IPS-11a (cell line): Measurements from ENCODE around the gene MRPL14.
A peak's percentile ranks its signal among the peaks of the same experiment; 100 is the strongest.

Source experiments
- H3K4me3 ChIP-seq: one replicate; pipeline ENCODE4 v1.5.1; 2013; ENCODE audit warnings: low read depth, low read length, control low read depth

The MRPL14 gene

GRCh38 chr6:44126320-44127149 lies 717 bp downstream of the MRPL14 start:
- peak overlapping the region; percentile 73 for H3K4me3 ChIP-seq

DNA sequence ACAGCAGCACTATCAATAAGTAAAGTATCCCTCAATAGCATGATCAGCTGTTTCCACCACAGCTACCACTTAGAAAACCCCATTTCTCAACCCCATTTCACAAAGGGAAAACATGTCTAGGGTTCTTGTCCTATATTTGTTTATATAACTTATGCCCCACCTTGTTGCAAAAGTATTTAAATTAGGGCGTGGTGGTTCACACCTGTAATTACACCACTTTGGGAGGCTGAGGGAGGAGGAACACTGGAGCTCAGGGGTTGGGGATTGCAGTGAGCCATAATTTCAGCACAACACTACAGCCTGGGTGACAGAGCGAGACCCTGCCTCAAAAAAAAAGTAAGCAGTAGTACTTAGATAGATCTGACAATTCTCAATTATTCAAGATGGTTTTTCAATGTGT lies 3.7 kb downstream of the MRPL14 start:
- no peak overlapping the region for H3K4me3 ChIP-seq

- H3K4me3 ChIP-seq: no peak overlapping the region
Measured at GRCh38 chr6:44122801-44123200, 4.5 kb downstream of the MRPL14 start.

DNA sequence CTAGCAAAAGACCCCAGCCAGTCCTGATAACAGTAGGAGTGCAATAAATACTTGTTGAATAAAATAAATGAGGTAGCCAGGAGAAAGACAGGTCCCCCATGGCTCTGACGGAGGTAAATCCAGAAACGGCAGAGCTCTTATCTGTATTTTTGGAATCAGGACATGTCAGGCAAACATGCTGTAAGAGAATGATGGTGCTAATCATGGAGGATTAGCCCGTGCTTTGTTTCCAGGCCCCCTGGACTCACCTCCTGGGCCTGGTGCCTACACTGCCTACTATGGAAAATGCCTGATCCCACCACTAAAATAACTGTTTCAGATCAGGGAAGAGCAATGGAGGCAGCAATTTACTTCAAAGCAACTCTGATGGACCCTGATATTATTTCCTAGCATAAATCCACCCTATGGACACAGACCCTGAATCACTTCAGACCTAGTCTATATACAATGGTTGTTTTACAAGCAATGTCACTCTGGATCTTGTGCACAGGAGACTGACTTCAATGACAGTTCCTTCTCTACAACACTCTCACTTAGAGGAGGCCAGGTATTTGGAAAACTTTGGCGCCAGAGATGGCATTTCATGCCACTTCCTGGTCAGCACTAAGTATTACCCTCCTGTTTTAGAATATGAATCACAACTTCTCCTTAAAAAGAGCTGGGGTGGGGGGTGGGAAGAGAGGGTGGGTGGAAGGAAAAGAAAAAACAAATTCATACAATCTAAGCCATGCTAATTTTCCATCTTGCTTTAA lies 6.4 kb downstream of the MRPL14 start:
- no peak overlapping the region for H3K4me3 ChIP-seq

- H3K4me3 ChIP-seq: no peak overlapping the region
Measured at GRCh38 chr6:44119704-44120262, 7.5 kb downstream of the MRPL14 start.

DNA sequence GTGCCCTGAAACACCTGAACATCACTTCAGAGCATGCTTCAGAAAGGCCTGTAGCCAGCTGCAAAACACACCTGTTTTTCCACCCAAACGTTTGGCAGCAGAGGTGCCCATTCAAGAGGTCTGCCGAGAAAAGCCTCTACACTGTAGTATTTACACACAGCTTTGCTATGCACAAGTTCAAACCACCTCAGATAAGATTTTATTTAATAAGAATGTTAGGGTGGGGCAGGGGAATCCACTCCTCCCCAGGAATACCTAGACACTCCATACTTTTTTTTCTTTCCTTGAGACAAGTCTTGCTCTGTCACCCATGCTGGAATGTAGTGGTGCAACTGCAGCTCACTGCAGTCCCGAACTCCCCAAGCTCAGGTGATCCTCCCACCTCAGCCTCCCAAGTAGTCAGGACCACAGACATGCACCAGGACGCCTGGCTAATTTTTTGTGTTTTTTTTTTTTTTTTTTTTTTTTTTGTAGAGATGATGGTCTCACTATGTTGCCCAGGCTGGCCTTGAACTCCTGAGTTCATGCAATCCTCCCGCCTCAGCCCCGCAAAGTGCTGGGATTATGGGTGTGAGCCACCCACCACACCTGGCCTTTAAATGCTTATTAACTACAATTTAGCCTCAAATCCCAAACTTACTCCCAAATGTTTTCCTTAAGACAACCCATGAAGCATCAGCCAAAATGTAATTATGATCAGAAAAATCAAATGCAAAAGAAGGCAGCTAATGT lies 9.7 kb downstream of the MRPL14 start:
- no peak overlapping the region for H3K4me3 ChIP-seq

DNA sequence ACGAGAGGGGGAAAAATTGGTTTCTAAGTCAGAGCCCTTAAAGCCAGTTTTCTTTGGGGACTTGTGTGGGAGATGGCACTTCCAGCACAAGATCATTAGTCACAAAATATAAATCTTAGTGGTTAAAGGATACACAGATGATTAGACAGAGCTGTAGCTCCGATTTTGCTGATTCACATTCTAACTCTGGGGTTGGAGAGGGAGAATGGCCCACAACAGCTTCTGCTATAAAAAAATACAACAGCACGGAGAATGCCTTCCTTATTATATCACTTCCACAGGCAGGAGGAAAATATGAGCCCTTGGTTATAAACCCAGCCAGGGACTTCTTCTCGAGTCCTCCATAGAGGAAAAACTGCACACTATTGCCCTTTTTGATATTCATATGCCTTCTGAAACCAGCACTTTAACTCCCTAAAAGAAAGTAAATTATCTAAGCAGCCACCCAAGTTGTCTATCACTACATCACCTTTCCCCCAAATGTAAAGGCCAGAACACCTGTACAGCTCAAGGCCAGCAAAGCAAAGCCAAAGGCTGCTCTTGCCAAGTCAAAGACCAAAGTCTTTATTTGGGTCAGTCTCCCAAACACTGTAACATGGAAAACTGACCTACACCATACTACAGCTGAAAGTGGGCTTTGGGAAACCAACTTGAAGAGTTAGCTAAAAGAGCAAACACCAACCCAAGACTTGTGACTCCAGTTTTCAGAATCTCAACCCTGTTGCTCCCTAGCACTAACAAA lies 10.4 kb downstream of the MRPL14 start:
- no peak overlapping the region for H3K4me3 ChIP-seq

- H3K4me3 ChIP-seq: no peak overlapping the region
Measured at GRCh38 chr6:44115866-44116265, 11.4 kb downstream of the MRPL14 start.

DNA sequence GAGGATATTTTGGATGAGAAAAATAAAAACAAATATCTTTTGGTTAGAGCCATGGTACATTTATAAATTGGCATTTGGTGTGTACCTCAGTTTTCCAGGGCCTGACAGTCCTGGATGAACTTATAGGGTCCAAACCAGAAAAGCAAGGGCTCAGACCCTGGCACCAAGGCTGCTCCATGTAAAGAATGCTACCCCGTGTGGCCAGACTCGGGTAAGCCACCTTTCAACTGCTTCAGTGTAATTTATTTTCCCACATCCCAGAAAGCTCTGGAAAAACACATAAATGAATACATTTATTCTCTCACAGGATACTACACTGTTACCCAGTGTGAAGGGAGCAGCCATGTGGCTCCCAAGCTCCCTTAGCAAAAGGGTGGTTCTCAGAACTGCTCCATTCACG lies 13.8 kb downstream of the MRPL14 start:
- H3K4me3 ChIP-seq: no peak overlapping the region

- H3K4me3 ChIP-seq: no peak overlapping the region
Measured at GRCh38 chr6:44111434-44112417, 15.5 kb downstream of the MRPL14 start.

DNA sequence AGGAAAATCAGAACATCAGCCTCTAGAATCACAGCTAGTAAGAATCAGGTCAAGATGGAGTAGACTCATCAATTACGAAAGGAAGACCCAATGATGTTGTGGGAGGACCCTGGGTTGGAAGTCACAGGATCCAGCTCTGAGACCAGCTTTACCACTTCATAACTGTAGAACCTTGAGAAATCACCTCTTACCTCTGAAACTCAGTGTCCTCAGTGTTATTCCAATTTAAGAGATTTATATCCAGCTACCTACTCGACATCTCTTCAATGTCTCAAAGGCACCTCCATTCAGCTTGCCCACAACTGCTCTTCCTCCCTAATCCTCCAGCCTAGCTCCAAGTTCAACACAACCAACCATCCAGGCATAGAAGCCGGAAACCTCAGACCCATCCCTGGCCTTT lies 16.3 kb downstream of the MRPL14 start:
- no peak overlapping the region for H3K4me3 ChIP-seq

DNA sequence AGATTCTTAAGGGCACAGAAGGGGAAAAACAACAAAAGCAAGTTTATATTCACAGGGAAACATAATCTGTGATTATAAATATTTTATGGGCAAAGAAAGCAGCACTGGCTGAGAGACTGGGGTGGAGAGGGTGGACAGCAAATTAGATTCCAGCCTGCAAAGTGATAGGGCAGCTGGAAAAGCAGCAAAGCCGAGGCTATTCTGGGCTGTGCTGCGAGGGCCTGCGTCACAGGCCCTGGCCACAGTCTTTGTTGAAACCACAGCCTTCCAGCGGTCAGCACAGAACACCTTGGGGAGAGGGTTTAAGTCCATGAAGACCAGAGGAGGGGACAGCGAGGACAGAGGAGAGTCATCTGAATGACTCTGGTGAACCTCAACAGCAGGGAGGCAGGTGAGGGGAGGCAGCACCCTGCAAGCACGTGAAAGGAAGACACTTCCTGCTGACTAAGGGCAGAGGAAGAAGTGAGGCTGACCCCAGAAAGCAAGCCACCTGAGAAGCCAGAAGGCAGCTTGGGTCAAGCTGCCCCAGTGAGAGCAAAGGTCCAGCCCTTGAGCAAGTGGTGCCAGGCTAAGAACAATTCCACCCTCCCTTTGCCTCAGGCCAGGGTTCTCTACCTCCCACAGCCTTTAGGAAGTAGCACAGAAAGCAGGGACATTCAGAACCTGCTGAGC lies 17.1 kb downstream of the MRPL14 start:
- no peak overlapping the region for H3K4me3 ChIP-seq

GRCh38 chr6:44109212-44109611 lies 18.0 kb downstream of the MRPL14 start:
- H3K4me3 ChIP-seq: no peak overlapping the region

DNA sequence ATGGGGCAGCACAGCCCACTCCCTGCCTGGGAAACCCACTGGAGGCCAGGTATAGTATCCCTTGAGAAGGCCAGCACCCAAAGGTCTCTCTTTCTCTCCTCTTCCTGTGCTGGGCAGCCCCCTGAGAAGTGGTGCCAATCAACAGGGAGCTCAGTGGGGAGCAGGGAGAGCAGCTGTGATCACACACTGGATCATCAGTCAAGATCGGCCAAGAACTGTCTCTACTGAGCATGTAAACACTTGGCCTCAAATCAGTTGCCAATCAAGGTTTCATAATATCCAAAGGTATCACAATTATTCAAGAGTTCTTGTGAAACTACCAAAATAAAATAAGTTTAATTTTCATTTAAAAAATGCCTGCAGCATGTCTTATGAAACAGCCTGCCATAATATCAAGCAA lies 18.8 kb downstream of the MRPL14 start:
- no peak overlapping the region for H3K4me3 ChIP-seq

DNA sequence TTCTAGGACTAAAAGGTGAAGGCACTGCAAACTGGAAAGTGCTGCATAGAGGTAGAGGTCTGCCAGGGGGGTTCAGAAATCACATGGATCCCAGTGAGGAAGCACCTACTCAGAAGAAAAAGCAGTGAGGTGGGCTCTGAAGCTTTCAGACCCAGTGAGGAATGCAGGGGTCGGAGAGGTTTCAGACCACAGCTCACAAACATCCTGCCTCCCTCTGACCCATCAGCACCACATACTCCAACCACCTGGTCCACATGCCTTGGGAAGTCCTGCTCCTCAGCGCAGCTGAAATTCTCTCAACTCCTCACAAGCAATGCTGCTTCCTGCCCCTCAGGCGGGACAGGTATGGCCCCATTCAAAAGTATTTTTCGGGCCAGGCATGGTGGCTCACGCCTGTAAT lies 20.2 kb downstream of the MRPL14 start:
- no peak overlapping the region for H3K4me3 ChIP-seq

DNA sequence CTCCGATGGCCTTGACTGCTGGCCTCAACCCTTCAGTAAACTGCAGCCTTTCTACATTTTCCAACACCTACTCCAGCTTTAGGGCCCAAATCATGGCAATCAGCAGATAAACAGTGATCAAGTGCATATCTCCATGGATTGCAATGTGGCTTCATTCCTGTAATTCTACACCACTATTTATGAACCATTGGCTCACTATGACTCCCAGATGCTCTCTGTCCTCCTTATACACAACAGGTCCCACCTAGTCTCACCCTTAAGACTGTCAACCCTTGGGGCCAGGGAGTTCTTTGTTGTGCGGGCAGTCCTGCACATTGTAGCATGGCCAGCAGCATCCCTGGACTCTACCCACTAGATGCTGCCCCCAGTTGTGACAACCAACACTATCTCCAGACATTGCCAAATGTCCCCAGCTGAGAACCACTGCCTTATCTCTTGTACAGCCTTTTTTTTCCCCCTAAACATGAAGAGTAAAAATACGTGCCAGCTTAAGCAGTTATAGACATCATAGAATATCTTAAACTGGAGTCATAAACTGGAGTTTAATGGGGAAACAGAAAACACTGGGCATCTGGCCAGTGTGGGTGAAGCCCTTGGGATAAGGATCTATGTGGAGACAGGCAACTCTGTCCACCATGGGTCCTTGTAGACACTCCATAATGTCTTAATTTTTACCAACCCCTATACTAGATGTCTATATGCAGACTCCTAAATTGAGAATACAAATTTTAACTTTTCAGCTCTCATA lies 21.1 kb downstream of the MRPL14 start:
- H3K4me3 ChIP-seq: no peak overlapping the region

DNA sequence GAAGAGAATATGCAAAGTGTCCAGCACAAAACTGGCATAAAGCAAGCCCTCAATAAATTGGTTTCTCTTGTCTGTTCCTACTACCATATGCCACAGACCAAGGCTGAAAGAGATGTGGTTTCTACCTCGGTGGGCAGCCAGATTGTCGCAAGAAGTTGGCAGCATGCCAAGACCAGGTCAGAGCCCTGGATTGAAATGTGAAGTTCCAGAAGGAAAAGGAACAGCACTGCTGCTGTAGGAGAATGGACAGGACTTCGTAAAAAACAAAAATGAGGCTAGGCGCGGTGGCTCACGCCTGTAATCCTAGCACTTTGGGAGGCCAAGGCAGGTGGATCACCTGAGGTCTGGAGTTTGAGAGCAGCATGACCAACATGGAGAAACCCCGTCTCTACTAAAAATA lies 22.1 kb downstream of the MRPL14 start:
- no peak overlapping the region for H3K4me3 ChIP-seq

GRCh38 chr6:44104481-44105021 lies 22.7 kb downstream of the MRPL14 start:
- no peak overlapping the region for H3K4me3 ChIP-seq
